Adrenal gland (tissue), 5 donors: ENCODE results near the gene MEGF11.

ENCODE experiments used
- POLR2A ChIP-seq, 2 donors: fragments of 450-650 bp; IDR thresholded peaks; one replicate each; pipeline ENCODE4 v1.6.1; 2017; ENCODE audit warnings: antibody characterized with exemption in 2 of 2, mild to moderate bottlenecking in 2 of 2, moderate library complexity in 1 of 2
- TF ChIP-seq, protein P1 (sequence below), 6 experiments: fragments of 450-650 bp in 4 of 6; fragments of 200-600 bp in 2 of 6; sonication (generic) in 1 of 6; IDR thresholded peaks; 1 replicate in 5 of 6; 2 replicates in 1 of 6; pipeline versions ENCODE4 v1.5.1 to v1.8.0; 2016 to 2021; ENCODE audit warnings: antibody characterized with exemption in 6 of 6, mild to moderate bottlenecking in 2 of 6, moderate library complexity in 1 of 6
- donor health status: DM: no; HTN: no; CAD: no.

DNA sequence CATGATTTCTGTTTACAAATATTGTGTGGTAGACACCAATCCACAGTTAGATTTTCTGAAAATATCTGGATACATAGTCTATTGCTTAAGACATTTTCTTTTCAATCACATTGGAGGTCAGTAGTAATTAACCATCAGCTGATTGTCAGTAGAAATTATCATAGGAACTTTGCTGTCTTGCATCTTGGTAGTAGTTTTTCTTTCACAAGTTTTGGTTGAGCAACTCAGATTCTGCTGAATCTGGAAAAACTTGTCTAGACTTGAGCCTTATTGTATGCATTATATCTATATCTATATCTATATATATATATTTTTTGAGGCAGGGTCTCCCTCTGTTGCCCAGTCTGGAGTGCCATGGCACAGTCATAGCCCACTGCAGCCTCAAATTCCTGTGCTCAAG is 380.3 kb downstream of the MEGF11 start:
- TF ChIP-seq, protein P1, sequence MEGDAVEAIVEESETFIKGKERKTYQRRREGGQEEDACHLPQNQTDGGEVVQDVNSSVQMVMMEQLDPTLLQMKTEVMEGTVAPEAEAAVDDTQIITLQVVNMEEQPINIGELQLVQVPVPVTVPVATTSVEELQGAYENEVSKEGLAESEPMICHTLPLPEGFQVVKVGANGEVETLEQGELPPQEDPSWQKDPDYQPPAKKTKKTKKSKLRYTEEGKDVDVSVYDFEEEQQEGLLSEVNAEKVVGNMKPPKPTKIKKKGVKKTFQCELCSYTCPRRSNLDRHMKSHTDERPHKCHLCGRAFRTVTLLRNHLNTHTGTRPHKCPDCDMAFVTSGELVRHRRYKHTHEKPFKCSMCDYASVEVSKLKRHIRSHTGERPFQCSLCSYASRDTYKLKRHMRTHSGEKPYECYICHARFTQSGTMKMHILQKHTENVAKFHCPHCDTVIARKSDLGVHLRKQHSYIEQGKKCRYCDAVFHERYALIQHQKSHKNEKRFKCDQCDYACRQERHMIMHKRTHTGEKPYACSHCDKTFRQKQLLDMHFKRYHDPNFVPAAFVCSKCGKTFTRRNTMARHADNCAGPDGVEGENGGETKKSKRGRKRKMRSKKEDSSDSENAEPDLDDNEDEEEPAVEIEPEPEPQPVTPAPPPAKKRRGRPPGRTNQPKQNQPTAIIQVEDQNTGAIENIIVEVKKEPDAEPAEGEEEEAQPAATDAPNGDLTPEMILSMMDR (IDR thresholded peaks at IDR 0.05), result no peak
- TF ChIP-seq POLR2A (IDR thresholded peaks at IDR 0.05), result no peak
